NCI-H1105 treated with DMSO at 0.1 percent for 48 hours (cell line): ENCODE data around the gene PRKN.

Experiments used
- DNase-seq: peaks from one replicate; lab custom pipeline; 2025; lab: John Stamatoyannopoulos, UW

PRKN gene

DNA sequence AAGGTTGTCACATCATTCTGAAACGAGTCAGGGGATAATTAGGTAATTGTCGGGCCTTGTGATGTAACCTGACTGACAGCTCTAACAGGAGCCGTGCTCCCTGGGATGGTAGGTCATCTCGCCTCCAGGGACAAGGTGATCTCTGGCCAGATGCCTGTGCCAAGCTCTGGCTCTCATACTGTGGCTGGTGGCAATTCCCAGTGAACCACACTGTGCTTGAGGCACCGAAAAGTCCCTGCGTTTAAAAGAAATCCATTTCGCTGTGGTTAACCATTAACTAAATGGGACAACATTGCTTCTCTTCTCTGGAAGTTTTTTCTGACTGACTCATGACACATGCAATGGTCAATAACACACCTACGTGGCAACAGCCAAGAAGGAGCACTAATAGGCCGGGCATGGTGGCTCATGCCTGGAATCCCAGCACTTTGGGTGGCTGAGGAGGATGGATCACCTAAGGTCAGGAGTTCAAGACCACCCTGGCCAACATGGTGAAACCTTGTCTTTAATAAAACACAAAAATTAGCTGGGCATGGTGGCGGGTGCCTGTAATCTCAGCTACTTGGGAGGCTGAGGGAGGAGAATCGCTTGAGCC, 669.2 kb downstream of the PRKN start:
- no peak for DNase-seq

DNA sequence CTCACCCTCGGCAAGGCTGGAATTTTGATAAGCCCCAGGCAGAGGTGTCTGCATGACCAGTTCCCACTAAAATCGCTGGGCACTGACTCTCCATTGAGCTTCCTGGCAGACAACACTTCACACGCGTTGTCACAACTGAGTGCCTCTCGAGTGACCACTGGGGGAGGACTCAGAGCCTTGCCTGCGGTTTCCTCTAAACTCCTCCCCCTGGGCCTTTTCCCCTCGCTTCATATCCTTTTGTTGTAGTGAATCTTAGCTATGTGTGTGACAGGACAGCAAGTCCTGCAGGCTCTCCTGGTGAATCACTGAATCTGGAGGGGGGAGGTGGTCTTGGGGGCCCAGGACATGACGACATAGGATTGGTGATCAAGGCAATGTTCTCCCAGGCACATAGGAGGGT, 670.8 kb downstream of the PRKN start:
- no peak for DNase-seq

GRCh38 chr6:162056061-162056460, 671.5 kb downstream of the PRKN start:
- DNase-seq, result no peak

DNA sequence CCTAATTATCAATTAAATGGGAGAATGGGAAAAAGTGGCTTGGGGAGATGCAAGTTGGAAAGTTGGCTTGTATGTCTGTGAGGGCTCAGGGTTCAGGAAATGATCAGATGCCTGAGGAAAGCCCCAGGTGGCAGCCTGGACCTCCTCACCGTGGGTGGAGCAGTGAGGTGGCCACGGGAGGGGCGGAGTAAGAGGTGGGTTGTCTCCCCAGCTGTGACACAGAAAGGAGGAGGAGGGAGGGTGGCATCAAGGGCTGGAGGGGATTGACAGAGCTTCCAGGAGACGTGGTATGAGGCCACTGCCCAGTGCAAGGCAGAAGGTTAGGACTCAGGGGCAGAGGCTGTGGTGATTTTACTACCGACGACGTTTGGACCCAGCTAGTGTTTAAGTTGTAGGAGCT, 672.2 kb downstream of the PRKN start:
- no peak for DNase-seq

DNA sequence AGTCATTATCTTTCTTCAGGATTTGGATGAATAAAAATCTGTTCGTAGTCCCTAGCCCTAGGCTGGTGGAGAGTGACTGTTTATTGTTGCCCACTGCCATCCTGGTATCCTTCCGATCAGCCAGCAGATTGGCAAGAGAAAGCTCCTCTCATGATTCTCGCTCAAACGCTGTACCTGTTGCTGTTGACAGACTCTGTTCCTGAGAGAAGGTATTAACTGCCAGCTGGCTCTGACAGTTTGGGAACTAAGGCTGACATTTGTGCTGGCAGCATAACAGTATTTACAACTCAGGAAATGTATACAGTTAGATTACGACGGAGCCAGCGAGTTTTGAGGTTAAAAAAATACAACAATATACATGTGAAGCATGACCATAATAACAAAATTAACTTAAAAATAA, 674.5 kb downstream of the PRKN start:
- DNase-seq, result no peak

DNA sequence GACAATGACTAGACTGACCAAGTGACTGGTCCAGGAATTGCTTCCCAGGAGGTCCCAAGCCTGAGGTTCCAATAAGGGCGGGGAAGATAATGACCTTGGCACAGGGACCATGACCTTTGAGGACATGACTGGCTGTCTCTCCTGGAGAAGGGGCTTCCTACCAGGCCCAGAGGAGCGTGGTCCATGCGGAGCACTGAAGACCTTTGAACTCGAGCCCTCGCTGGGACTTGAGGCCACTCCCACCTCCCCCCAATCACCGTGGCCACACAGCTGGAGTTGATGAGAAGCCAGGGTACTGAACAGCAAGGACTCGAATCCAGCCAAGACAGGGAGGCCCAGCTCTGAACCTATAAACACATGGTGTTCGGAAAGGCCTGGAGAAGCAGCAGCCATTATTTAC, 677.0 kb downstream of the PRKN start:
- no peak for DNase-seq

DNA sequence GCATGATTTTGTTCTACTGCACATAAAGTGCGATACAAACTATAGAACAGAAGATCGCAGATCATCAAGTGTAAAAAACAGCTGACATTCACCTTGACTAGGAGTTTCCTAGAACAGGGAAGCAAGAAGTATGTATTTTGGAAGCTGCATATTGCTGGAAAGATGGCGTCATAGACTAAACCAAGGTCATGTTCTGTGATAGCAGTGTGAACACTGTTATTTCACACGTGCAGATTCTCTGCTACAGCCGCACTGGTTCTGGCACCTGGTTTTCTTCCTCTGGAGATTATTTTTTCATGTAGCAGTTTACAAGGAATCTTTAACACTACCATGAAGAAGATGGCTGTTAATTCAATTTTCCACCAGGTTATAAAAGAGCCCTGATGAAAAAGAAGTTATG, 681.2 kb downstream of the PRKN start:
- DNase-seq, result no peak

DNA sequence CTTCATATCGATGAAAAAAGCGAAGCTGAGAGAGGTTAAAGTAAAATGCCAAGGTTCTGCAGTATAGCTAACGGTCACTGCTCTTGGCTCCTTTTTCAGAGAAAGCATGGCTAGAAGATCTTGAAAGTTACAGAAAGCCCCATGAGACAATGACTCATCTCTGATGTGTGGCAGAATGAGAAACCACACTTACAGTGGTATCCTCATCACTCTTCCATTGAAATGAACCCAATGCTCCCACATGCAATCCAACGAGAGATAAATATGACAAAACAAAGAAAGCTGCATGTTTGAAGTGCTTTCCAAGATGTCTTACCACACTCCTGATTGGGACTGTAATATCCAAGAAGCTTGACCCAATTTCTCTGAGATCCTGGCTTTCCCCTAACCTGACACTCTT, 694.9 kb downstream of the PRKN start:
- no peak for DNase-seq

DNA sequence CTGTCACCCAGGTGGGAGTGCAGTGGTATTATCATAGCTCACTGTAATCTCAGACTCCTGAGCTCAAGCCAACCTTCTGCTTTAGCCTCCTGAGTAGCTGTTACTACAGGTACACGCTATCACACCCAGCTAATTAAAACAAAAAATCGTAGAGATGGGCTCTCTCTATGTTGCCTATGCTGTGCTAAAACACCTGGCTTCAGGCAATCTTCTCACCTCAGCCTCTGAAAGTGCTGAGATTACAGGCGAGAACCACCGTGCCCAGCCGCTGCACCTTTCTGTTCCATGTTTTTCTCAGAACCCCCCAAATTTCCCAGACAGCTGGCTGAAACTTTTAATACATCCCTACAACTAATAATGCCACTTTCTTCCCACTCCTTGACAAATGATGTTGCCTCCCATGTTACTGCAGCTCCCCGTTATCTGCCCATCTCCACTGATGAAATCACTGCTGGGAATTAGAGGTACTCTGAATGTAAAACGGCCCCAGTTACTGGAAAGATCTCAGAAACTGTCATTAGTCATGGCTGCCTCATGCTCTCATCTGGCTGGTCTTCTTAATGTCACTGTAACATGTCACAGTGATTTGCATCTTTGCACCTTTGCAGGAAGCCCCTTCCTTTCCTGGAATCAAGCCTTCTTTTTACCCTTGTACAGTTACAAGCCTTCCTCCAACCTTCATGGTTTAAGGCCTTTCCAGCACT, 697.5 kb downstream of the PRKN start:
- DNase-seq, result no peak

DNA sequence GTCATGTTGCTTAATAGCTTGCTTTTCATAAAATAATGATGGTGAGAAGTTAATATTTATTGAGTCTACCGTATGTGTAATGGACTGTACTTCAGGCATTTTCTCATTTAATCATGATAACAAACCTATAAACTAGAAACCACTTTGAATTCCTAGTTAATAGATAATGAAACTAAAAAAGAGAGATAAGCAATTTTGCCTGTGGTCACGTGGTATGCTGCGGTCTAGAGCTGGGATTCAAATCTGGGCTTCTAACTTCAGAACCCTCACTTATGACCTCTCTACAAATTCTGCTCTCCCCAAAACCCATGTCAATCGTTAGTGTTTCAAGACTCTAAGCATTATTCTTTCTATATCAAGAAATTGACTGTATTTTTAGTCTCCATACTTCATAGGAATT, 700.7 kb downstream of the PRKN start:
- DNase-seq, result no peak

- DNase-seq, result no peak
These were observed 701.5 kb downstream of the PRKN start for GRCh38 chr6:162026031-162026430.

DNA sequence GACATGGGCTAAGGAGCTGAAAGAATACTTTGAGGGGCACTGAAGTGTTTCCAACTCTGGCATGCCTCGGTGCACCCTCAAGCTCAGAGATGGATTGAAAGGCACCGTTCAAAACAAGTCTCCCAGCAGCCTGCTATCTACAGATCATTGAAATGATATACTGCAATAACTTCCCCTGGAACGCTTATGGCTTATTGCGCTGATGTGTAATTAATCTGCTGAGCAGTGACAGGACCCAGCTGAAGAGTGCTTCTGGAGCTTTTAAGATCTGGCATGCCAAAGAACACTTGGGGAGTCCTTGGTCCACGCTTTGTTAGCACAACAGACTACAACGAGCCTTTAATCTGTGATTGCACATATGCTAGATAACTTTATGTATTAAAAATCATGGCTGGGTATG, 708.2 kb downstream of the PRKN start:
- no peak for DNase-seq

GRCh38 chr6:162017536-162017935, 710.0 kb downstream of the PRKN start:
- no peak for DNase-seq

GRCh38 chr6:162014069-162014811, 713.3 kb downstream of the PRKN start:
- DNase-seq, result no peak

DNA sequence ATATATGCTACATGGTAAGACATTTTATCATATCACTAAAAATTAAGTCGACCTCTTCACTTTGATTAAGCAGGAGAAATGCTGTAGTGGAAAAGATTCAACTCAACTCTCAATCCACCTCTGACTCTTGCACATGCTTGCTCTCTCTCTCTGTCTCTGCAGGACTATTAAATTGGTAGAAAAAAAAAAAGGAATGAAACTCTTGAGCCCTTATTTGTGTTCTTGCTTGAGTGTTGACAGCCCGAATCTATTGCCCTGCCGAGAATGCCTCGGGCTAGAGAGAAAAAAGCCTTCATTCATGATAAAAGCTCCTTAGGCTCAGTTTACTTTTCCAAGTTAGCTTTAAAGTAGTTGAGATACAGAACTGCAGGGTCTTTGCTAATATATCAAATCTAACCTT, 722.2 kb downstream of the PRKN start:
- no peak for DNase-seq

- no peak for DNase-seq
These were observed 730.8 kb downstream of the PRKN start for GRCh38 chr6:161996783-161997182.

DNA sequence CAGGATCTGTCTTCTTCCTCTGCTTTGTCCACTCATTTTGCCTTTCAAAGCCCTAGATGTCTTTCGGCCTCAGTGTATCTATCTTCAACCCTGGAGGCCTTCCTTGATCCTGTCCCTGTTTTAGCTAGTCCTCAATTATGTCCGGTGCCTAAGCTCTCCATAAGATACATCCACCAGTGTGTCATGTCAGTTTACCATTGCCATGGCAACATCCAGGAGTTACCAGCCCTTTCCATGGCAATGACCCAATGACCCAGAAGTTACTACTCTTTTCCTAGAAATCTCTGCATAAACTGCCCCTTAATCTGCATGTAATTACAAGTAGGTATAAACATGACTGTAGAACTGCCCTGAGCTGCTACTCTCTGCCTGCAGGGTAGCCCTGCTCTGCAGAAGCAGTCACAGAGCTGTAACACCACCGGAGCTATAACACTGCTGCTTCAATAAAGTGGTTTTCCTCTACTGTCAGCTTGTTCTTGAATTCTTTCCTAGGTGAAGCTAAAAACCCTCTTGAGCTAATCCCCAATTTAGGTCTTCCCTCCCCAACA, 741.6 kb downstream of the PRKN start:
- no peak for DNase-seq

- no peak for DNase-seq
These were observed 742.9 kb downstream of the PRKN start for GRCh38 chr6:161984713-161985112.

- no peak for DNase-seq
These were observed 751.0 kb downstream of the PRKN start for GRCh38 chr6:161976553-161976952.

GRCh38 chr6:161973064-161973463, 754.5 kb downstream of the PRKN start:
- DNase-seq, result no peak

DNA sequence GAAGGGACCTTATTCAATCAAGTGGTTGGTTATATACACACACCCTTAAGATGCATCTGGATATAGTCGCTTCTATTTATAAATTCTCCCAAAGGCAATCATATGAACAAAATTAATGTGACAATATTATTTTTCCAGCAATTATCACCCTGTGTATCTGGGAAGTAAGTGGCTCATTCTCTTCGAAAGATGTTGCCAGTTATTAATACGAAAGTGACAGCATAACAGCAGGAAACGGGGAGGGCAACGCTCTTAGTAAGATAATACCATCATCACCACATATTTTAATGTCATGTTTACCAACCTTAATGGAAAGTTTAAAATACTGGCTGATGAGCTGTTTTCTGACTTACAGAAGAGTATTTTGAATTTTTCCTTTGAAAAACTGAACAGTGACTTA, 756.5 kb downstream of the PRKN start:
- no peak for DNase-seq

GRCh38 chr6:161963634-161964234, 763.8 kb downstream of the PRKN start:
- DNase-seq, result no peak

DNA sequence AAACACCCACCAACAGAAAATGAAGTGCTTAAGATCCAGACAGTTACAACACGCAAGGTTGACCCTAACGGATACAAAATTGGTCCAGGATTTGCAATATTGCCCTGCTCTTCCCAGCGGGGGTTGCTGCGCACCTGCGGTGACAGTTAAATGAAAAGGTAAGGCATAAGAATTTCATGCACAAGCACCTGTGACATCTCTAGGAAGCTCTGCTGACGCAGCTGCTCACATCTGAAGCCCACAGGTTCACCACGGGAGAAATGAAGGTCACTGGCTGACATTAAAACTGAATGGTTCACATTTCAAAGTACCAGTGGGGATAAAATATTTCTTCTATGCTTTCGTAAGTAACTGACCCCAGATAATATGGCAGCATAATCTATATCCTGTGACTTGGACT, 764.4 kb downstream of the PRKN start:
- DNase-seq, result no peak
